ENCODE data around the gene SLC25A1. TPM values are rescaled to one million over a fixed set of nuclear protein-coding genes. Genes with fewer than 3 reads are reported as not detected.

SLC25A1 gene
- 201 to 213 TPM (median 204 TPM) in 3 replicates for total RNA-seq (2021)
- Bru-seq, nascent RNA = percentile 74 among the genes with signal in this experiment
- long read RNA-seq, experiment 1, transcript SLC25A1-201 (9 exons, 1,648 nt) = major isoform, 770 of 1,003 reads
- long read RNA-seq, experiment 1, transcript SLC25A1-202 (9 exons, 1,514 nt) = minor isoform, 66 of 1,003 reads
- long read RNA-seq, experiment 1, partial matches to known transcripts = 67 of 1,003 reads
- long read RNA-seq, experiment 1, other reads (novel, unspliced or antisense) = 99 of 1,003 reads
- long read RNA-seq, experiment 2, transcript SLC25A1-202 (9 exons, 1,514 nt) = minor isoform, 17 of 360 reads
- long read RNA-seq, experiment 2, transcript SLC25A1-201 (9 exons, 1,648 nt) = major isoform, 197 of 360 reads
- long read RNA-seq, experiment 2, partial matches to known transcripts = 55 of 360 reads
- long read RNA-seq, experiment 2, other reads (novel, unspliced or antisense) = 89 of 360 reads
- long read RNA-seq, experiment 3, transcript SLC25A1-202 (9 exons, 1,514 nt) = major isoform, 36 of 78 reads
- long read RNA-seq, experiment 3, partial matches to known transcripts = 25 of 78 reads
- long read RNA-seq, experiment 3, other reads (novel, unspliced or antisense) = 14 of 78 reads

- Mint-ChIP-seq H3K36me3 (no peaks in the 10 kb centered on the region; the same call in 1 of the 2 replicates), H3K4me1 (peaks cover 26% of the 10 kb centered on the region), H3K27ac (peak within 1 kb of the TSS; percentile 91), H3K27me3 (ENCODE audit: low read depth) (no peaks in the 10 kb centered on the region; the same call in 1 of the 2 replicates), H3K9me3 (no peaks in the 10 kb centered on the region), H3K4me3 (peak within 1 kb of the TSS; percentile 81)
- POLR2A ChIA-PET = interaction anchor here (0.7 to 1.4 kb wide), 8 partner anchors 28 to 299 kb away, joined by 3 to 6 read pairs (median 4); partner anchors contain the start of genes C22orf39, CLTCL1, DGCR2 and ESS2
- CTCF ChIA-PET = interaction anchor here (0.7 to 2.9 kb wide), 47 partner anchors 11 to 453 kb away, joined by 3 to 26 read pairs (median 4); partner anchors contain the start of genes C22orf39, CDC45, CLTCL1 and DGCR2
- peak; percentile 66 for ATAC-seq
- DNase-seq (ENCODE audit: low spot score) = peak; percentile 89
- TF ChIP-seq ATF1 (CRISPR knock-in tag; IDR thresholded peaks at IDR 0.05) (no peak), SP1 (CRISPR knock-in tag; conservative IDR thresholded peaks at IDR 0.05) (peak; percentile 96), AR (CRISPR knock-in tag; IDR thresholded peaks at IDR 0.05) (no peak), ZNF138 (CRISPR knock-in tag; conservative IDR thresholded peaks at IDR 0.05) (no peak), ARID4B (CRISPR knock-in tag; IDR thresholded peaks at IDR 0.05; ENCODE audit: borderline replicate concordance) (peak; percentile 53; the same call in 1 of the 2 replicates), TEAD1 (CRISPR knock-in tag; IDR thresholded peaks at IDR 0.05) (peak; percentile 70), EMX1 (CRISPR knock-in tag; IDR thresholded peaks at IDR 0.05) (no peak), ATF6 (CRISPR knock-in tag; IDR thresholded peaks at IDR 0.05) (no peak), AFF4 (CRISPR knock-in tag; IDR thresholded peaks at IDR 0.05; ENCODE audit: borderline replicate concordance) (no peak), PREB (CRISPR knock-in tag; IDR thresholded peaks at IDR 0.05; ENCODE audit: borderline replicate concordance) (no peak), NFATC4 (CRISPR knock-in tag; IDR thresholded peaks at IDR 0.05) (no peak), ELF4 (CRISPR knock-in tag; IDR thresholded peaks at IDR 0.05; ENCODE audit: low read depth) (no peak), NFE2L1 (CRISPR knock-in tag; IDR thresholded peaks at IDR 0.05) (no peak), USF1 (CRISPR knock-in tag; IDR thresholded peaks at IDR 0.05) (peak; percentile 47; the same call in 1 of the 2 replicates), ZNF416 (CRISPR knock-in tag; IDR thresholded peaks at IDR 0.05) (no peak), SMAD3 (CRISPR knock-in tag; IDR thresholded peaks at IDR 0.05; ENCODE audit: borderline replicate concordance) (no peak)
Observed at GRCh38 chr22:19178657-19179496, at the start of gene SLC25A1. Gene SLC25A1 (minus strand): TSS chr22:19178736. CDS start chr22:19178673, 63 bp downstream.
